Heart left ventricle (tissue), 13 donors: Measurements from ENCODE around the gene GRIA1.

Experiments
- POLR2A ChIP-seq, 2 donors: fragments of 450-650 bp; IDR thresholded peaks; one replicate each; pipeline ENCODE4 v1.6.1; 2017; ENCODE audit warnings: antibody characterized with exemption in 2 of 2, mild to moderate bottlenecking in 2 of 2, moderate library complexity in 2 of 2
- TF ChIP-seq, protein P1 (sequence below), 12 donors: fragments of 200-600 bp; sonication (generic) in 4 of 12; IDR thresholded peaks; one replicate each; pipeline versions ENCODE4 v1.5.0 to v1.8.0; 2018 to 2022; ENCODE audit warnings: antibody characterized with exemption in 12 of 12, mild to moderate bottlenecking in 5 of 12
- donor health status: ischemic (EF 13 %, LVEDD 7.1; RV severe dilation, severe dysfunction).
- donor health status: DM: no; HTN: yes; CAD: no.
- donor health status: DM: no; HTN: no; CAD: no.
- donor health status: ischemic (EF 25% LVEDD 6.9; RV normal size, moderate dysfunction).
- donor health status: ischemic (EF 25% LVEDD 5.7; RV mildly dilated, moderate dysfunction).
- donor health status: ischemic (EF 35%, LVEDD 5.7; RV mildly dilated, moderate dysfunction).
- donor health status: nonischemic (EF 11% LVEDD 7.7; RV severe dilation, severe dysfunction).
- donor health status: DM: yes; HTN: yes; CAD: no.
- donor health status: PGD.
- donor health status: ischemic (EF 29% LVEDD 5.4; RV normal size, mild dysfunction).
- donor health status: nonischemic (EF 23%, LVEDD 6.1; RV moderate dilation, normal function).

DNA sequence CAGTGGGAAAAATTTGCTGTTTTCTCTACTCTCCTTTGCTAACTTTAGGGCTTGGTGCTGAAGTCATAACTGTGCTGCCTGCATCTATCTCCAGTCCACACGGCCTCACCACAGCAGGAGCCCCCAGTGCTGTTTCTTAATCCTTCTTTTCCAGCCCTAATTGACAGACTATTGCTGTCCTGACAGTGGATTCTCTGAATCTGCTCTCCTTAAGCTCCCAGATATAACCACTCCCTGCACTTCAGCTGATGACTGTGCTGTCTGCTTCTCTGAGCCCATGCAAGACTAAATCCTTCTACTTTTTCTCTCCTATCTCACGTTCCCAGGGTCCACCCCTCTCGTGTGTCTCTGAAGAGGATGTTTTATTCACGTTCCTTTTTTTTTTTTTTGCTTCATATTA, 19.7 kb upstream of the GRIA1 start:
- TF ChIP-seq, protein P1, sequence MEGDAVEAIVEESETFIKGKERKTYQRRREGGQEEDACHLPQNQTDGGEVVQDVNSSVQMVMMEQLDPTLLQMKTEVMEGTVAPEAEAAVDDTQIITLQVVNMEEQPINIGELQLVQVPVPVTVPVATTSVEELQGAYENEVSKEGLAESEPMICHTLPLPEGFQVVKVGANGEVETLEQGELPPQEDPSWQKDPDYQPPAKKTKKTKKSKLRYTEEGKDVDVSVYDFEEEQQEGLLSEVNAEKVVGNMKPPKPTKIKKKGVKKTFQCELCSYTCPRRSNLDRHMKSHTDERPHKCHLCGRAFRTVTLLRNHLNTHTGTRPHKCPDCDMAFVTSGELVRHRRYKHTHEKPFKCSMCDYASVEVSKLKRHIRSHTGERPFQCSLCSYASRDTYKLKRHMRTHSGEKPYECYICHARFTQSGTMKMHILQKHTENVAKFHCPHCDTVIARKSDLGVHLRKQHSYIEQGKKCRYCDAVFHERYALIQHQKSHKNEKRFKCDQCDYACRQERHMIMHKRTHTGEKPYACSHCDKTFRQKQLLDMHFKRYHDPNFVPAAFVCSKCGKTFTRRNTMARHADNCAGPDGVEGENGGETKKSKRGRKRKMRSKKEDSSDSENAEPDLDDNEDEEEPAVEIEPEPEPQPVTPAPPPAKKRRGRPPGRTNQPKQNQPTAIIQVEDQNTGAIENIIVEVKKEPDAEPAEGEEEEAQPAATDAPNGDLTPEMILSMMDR (IDR thresholded peaks at IDR 0.05) = no peak
- TF ChIP-seq POLR2A (IDR thresholded peaks at IDR 0.05) = no peak
